Activated CD4-positive, alpha-beta T cell treated with anti-CD3 and anti-CD28 coated beads, Interleukin-2, amount 50 U/mL, for 48 hours (primary cell): ENCODE data around the gene P2RY2.
A peak's percentile ranks its signal among the peaks of the same experiment; 100 is the strongest.

ENCODE experiments used
- DNase-seq, 2 experiments: peaks; one replicate each; pipeline ENCODE4 v3.0.0-alpha.2; 2020

The P2RY2 gene

DNA sequence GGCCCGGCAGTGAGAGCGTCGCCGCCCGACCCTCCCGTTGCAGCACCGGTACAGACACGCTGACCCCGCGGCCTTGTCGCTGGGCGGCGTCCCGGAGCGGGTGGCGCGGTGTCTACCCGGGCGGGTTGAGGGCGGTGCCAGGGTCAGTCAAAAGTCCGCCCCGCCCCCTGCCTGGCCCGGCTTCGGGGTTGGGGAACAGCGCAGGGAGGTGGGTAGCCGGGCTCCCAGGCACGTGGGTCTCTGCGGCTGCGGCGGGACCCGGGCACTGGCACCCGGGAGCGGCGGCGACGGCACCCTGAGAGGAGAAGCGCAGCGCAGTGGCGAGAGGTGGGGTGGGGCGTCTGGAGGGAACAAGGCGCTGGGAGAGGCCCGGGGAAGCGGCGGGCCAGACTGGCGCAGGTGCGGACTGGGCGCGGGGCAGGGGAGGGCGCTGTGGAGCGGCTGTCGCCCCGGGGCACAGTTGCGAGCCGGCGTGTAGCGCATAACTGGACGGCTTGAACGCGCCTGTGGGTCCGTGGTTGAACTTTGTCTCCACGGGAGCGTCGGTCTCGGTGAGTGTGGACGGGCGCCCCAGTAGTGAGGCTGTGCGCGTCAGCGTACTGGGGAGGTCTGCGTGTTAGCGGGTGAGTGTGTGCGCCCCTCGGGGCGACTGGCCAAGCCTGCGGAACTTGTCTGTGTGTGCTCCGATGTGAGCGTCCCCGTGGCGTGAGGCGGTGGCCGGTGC, at the start of gene P2RY2:
Gene P2RY2, plus strand, starts transcription at position 176 of the 724 bp plus-strand sequence. CDS start 15,879 bp downstream, outside the sequence.
- DNase-seq: peak; percentile 58 to 65

DNA sequence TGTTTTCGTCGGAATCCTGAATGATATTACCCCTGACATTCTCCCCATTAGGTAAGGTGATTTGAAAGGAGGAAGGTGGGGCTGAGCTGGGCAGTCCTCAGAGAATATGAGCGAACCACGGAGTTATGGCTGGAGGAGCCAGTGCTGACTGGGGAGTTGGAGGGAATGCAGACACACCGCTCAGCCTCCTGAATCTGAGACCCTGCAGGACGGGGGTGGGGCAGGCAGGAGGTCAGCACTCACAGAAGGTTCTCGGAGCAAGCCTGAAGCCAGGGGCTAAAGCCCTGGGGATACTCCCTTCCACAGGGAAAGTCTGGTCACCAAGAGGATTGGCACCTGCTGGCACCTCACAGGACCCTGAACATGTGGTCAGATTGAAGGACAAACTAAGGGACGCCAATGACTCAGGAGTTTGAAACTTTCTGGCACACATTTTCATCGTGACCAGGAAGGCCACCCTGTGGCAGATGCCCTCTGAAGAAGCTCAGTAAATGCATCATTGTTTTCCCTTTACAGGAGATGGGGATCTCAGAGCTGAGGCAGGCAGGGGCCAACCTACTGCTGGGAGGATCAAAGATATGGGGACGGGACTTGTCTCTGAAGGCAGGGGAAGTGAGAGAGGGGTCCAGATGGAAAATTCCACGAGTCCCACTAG, 49.0 kb upstream of the P2RY2 start:
- no peak for DNase-seq

DNA sequence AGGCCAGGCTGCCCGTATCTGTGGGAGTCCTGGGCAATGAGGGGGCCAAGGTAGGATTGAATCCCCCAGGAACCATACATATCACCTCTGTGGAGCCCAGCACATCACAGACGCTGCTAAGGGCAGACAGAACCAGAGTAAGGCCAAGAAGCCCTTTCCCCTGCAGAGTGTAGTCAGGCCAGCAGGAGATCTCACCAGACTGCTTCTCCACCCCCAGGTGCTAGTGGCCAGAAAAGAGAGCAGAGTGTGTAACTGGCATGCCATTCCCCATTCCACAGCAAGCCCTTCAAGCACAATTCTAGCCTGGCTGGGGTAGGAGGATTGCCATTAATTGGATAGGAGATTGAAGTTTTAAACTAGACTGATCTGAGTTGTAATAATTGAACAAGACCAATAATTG, 47.9 kb upstream of the P2RY2 start:
- DNase-seq: no peak

DNA sequence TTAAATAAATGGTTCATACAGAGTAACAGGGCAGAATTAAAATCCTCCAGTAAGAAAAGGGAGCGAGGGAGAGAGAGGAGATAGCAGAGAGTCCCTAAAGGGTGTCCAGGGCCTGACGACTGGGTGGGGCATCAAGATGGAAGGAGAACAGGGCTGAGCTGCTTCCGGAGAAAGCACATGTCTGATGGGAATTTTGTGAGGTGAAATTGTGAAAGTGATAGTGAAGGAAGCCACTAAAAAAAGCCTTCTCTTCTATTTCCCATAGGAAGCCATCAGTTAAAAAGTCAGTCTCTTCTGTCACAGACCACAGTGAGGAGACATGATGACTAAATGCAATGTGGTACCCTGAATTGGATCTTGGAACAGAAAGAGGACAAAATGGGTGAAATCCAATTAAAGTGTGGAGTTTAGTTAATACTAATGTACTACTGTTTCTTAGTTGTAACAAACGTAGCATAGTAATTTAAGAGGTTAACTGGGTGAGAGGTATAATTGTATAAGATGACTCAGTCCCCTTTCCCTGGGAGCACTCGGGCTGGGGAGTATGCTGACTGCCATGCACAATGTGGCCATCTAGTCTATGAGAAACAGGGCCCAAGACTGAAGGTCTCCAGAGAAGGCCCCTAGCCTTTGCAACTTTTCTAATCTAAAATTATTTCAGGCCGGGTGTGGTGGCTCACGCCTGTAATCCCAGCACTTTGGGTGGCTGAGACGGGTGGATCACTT, 46.5 kb upstream of the P2RY2 start:
- no peak for DNase-seq

DNA sequence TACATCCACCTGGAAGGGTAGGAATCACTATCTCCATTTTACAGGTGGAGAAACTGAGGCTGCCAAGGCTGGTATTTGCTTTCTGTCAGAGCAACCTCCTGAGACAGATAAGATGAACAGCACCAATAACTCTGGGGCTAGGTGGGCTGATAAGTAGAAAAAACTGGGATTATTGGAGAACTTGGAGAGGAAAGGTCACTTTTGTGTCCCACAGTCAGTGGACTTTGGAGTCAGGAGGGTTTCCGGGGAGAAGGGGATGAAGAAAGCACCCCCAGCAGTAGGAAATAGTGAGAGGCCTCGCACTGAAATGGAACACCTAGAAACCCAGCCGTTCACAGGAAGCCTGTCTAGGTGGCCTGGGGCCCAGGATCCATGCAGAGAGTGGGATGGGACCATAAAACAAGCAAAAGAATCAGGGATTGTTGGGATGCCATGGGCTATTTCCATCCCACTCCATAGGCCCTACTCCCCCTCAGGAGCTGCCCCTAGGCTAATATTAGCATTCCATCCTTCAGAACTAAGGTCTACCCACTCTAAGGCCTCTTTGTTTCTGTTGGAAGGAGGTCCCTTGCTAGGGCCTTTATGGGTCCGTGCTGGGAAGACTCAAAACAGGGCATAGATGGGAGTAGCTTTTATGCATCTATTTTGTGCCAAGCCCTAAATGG, 45.0 kb upstream of the P2RY2 start:
- no peak for DNase-seq

GRCh38 chr11:73173755-73174494, 44.2 kb upstream of the P2RY2 start:
- DNase-seq: no peak

- DNase-seq: no peak
Observed at GRCh38 chr11:73174495-73174791, 43.6 kb upstream of the P2RY2 start.

GRCh38 chr11:73175551-73176144, 42.4 kb upstream of the P2RY2 start:
- DNase-seq: no peak

- no peak for DNase-seq
Observed at GRCh38 chr11:73176145-73176873, 41.8 kb upstream of the P2RY2 start.

DNA sequence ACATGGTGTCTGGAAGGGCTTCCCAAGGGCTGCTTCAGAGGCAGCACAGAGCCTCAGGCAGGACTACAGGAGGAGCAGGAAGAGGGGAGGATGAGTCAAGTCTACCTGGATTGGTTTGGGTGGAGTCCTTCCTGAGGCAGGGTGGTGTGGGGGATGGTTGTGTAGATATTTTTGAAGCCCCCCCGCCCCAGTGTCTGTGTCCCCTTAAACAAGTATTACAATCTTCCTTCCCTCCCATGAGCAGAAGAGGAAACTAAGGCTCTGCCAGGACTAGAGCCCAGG, 41.3 kb upstream of the P2RY2 start:
- no peak for DNase-seq

DNA sequence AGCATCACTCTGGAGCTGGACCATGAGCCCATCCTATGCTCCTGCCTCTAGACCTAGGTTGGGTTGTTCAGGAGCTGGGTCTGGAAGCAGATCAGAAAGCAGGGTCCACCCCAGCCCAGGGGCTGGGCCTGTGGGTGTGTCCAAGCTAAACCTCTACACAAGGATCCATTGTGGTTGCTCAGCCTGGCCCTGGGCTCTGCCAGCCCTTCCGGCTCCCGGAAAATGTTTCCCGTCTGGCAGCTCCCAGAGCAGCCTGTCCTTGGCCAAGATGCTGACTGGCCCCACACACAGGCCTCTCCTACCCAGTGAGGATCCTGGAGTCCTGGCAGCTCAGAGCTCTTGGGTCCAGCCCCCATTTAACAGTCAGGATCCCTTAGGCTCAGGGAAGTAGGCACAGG, 40.7 kb upstream of the P2RY2 start:
- DNase-seq: no peak

- peak; percentile 79 to 82 for DNase-seq
Observed at GRCh38 chr11:73177778-73178539, 40.1 kb upstream of the P2RY2 start.

- DNase-seq: no peak
Observed at GRCh38 chr11:73178681-73179080, 39.4 kb upstream of the P2RY2 start.

DNA sequence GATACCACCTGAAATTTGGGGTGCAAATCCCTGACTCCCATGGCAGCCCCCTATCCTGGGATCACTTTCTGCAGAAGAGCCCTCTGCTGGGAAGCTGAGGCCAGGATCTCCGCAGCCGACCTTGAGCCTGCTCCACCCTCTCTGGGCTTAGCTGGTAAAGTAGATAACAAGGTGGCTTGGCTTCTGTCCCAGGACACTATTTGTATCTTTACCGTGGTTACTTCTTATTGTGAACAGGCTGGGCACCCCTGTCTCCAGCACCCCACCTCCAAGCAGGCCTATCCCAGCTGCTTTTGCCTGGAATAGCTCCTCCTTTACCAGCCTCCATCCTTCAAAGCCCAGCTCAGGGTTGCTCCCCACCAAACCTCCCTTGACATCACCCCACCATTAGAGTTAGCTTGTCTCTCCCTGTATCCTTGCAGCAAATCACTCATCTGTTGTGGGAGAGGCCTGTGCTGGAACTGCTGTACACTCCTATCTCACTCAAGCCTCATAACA, 35.2 kb upstream of the P2RY2 start:
- DNase-seq: no peak

- DNase-seq: peak; percentile 64 to 74
Observed at GRCh38 chr11:73184953-73185671, 33.0 kb upstream of the P2RY2 start.

GRCh38 chr11:73185680-73186293, 32.3 kb upstream of the P2RY2 start:
- DNase-seq: no peak

DNA sequence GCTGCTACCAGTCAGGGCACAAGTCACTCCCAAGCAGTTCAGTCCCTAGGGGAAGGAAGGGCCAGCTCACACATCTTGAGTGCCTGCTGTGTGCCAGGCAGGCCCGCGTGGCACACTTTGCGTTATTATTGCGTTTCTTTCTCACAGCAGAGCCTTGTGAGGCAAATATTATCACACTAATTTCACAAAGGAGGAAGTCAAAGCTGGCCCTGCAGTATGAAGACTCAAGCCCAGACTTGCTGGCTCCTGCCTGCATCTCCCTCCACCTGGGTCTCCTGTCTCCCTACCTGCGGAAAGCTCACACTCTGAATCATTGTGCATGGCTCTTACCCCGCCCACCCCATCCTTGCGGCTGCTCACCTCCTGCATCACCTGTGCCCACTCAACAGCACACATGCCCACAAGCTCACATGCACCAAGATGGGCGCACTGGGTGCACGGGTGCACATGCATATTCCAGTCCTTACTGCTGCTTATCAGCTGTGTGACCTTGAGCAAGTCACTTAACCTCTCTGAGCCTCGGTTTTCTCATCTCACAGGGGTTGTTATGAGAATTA, 31.7 kb upstream of the P2RY2 start:
- no peak for DNase-seq

- DNase-seq: no peak
Observed at GRCh38 chr11:73186886-73187285, 31.2 kb upstream of the P2RY2 start.

DNA sequence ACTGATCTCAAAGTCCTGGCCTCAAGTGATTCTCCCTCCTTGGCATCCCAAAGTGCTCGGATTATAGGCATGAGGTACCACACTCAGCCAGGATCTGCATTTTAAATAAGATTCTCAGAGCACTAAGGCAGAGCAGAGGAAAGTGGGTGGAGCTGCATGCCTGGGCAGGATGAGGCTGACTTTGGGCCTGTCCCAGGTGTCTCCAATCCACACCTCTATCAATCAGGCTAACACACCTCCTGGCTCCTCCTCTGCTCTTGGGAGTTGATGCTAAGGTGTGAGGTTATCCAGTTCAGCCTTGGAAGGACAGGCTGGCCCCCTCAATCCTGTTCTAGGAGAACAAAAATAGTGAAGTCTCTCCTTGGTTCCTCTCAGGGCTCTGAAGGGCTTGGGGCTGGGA, 30.2 kb upstream of the P2RY2 start:
- DNase-seq: no peak

- DNase-seq: no peak
Observed at GRCh38 chr11:73188301-73188700, 29.8 kb upstream of the P2RY2 start.
